GM21737 (cell line): ENCODE results near the gene ANKRD2.

Experiments used
- ATAC-seq: cut with Tn5 transposase; IDR thresholded peaks from one replicate; pipeline ENCODE4 v1.9.1; 2021; ENCODE audit warnings: mild to moderate bottlenecking, moderate library complexity; ENCODE audit not compliant: unreplicated experiment

ANKRD2 gene

DNA sequence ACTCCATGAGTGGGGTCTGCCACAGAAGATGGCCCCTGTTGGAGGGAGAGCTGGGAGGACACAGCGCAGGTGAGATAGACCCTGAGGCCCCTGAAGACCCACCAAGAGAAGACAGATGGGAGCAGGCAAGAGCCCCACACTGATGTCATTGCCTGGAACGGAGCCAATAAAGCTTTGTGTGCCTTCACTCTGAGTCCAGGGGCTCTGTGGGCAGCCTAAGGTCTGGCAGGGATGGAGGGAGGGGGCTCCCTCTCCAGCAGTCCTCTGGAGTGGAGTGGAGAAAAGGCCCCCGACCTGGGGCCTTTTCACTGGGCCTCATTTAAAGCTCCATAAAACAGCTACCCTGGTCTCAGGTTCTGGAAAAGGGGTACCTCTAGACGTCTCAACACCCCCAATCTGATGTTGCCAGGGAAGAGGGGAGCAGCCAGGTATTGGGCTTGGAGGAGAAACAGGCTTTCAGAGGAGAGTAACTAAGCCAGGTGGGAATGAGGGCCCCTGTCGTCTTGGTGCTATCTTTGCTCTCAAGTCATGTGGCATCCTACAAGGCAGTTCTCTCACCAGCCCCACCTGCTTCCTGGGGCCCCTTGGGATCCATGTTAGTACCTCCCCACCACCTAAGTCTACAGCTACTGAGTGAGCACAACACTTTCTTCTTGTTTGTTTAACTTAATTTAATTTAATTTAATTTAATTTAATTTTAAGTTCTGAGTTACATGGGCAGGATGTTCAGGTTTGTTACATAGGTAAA lies 18.3 kb downstream of the ANKRD2 start:
- ATAC-seq: no peak

DNA sequence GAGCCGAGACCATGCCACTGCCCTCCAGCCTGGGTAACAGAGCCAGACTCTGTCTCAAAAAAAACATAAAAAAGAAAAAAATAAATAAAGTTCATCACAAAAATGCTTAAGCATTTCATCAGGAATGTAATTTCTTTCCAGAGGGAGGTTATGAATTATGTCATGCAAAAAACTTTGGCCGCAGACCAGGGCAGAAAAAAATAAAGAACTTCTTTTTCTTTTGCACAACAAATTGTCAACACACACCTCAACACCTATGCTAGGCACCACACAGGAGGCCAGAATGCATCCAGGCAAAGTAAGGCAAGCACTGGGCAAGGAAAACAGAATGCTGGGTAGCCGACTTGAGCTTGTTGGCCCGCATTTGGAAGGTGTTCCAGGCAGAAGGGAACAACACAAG lies 20.8 kb downstream of the ANKRD2 start:
- ATAC-seq: no peak

DNA sequence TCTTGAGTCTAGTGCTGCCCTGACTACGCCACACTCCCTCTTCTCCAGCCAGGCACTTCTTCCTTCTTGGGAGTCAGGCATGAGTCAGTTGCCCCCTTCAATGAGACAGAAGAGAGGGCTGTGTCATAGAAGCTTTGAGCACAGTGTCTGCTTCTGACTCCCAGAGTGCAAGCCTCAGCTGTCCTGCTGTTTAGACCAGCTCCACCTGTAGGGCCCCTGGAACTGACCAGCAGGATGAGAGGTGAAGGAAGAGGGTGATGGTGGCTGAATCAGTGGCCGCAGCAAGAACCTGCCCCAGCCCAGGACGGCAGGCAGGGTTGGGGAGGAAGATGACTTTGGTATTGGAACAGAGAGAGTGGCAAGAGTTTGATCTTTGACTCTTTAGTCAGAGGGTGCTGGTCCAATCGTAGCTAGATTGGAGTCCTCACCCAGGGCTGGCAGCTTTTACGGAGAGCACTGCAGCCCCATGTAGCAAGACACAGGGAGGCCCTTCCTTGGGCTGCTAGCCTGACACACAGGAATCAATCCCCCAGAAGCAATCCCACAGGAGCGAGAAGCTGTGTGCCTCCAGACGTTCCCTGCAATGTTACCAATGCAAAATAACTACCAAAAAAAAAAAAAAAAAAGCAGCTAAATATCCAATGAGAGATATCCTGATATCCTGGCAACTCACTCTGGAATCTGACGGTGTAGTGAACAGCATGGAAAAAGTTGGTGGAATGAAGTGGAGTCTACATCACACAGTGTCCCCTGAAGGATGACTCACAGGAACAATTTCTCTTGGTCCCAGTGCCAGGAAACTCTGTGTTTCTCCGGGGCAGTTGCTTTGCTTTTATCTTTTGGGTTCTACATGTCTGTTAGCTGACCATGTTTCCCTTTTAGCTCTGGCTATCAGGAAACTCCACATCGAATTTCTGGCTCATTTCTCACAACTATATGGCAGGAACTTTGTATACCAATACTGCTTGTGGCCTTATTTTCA lies 23.8 kb downstream of the ANKRD2 start:
- no peak for ATAC-seq

DNA sequence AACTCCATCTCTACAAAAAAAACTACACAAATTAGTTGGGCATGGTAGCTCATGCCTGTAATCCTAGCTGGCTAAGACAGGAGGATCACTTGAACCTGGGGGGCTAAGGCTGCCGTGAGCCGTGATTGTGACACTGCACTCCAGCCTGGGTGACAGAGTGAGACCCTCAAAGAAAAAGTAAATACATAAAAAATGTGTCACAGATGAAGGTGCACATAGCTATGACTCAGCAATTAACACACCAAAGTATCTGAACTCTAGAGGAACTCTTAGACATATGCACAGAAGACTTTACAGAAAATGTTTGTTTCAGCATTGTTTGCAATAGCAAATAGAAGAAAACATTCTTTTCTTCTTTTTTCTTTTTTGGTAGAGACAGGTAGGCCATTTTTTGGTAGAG lies 25.2 kb downstream of the ANKRD2 start:
- no peak for ATAC-seq

DNA sequence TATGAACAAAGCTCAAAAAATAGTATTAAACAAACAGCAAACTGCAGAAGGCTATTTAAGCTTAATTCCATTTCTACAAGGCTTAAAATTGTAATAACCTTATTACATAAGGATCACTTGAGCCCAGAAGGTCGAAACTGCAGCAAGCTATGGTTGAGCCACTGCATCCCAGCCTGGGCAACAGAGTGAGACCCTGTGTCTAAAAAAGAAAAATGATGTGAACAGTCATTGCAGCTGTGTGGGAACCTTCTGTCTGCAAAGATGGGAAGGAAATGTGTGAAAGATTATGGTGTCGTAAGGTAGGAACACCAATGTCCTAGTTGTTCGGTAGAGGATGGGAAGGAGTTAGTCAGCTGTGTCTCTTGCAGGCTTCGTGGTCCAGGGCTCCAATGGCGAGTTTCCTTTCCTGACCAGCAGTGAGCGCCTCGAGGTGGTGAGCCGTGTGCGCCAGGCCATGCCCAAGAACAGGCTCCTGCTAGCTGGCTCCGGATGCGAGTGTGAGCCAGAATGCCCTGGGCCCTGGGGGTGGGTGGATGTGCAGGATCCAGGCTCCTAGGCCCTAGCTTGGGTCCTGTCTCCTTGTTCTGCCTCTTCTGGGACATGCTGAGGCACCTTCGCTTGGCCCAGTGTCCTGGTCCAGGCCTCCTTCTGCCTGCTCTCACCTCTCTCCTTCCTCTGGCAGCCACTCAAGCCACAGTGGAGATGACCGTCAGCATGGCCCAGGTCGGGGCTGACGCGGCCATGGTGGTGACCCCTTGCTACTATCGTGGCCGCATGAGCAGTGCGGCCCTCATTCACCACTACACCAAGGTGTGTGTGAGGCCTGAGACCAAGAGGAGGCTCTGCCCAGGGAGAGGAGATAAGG lies 26.1 kb downstream of the ANKRD2 start:
- ATAC-seq: no peak

DNA sequence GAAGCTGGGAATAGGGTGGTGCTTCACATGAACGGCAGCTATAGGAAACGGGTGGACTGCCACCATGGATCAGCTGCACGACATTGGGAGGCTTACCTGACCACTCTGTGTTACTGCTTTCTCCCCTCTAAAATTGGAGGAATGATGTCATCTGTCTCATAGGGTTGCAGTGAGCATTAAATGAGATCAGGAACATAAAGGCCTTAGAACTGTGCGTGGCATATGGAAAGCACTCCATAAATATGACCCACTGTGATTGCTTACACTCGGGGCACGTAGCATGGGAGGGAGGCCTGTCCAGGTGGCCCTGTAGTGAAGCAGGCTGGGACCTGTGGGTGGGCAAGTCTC lies 26.7 kb downstream of the ANKRD2 start:
- ATAC-seq: no peak

DNA sequence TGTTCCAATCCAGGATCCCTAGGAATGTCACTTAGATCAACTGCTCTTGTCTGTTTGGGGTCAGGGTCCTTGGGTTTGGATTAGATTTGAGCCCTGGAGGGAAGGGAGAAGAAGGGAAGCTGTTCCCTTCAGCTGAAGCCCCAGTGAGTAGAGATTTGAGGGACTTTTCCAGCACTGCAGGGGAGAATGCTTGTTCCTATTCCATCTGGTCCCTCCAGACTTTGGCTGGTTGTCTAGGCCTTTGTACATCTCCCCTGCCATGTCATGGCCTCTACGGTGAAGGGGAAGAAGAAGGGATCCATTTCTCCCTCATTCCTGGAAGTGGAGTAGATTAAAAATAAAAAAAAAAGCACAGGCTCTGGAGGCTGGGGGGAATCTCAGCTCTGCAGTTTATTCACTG lies 28.0 kb downstream of the ANKRD2 start:
- no peak for ATAC-seq

DNA sequence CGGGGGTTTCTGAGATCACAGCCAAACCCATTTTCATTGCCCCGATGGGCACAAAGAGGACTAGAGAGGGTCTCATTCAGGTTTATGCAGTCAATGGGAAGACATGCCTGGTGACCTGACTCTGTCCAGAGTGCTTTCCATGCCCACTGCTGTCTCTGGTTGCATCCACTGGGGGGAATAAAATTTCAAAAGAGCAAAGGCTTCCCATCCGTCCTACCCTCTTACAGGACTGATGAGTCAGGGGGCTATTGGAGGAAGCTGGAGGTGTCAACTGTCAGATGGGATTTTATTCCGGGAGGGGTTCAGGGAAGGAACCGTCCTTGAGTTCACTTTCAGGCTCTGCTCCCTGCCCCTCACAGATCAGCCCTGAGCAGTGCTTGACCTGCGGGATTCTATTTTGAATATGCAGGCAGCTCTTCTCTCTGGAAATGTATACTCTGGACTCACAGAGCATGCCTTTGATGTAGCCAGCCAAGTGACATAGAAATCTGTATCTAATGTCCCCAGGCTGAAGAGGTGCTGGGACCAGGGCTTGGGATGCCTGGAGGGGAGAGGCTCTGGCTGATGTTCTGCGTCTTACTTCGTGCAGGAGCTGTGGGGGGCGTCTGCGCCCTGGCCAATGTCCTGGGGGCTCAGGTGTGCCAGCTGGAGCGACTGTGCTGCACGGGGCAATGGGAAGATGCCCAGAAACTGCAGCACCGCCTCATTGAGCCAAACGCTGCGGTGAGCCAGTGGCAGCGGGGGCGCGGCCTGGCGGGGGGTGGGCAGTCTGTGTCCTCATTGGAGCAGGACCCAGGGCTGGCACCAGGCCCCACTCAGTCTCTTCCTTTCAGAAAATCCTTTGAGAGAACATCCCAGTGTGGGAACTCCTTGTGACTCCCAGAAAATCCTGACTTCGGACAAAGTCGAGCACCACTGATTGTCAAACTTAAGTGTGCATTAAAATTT lies 29.0 kb downstream of the ANKRD2 start:
- ATAC-seq: no peak

DNA sequence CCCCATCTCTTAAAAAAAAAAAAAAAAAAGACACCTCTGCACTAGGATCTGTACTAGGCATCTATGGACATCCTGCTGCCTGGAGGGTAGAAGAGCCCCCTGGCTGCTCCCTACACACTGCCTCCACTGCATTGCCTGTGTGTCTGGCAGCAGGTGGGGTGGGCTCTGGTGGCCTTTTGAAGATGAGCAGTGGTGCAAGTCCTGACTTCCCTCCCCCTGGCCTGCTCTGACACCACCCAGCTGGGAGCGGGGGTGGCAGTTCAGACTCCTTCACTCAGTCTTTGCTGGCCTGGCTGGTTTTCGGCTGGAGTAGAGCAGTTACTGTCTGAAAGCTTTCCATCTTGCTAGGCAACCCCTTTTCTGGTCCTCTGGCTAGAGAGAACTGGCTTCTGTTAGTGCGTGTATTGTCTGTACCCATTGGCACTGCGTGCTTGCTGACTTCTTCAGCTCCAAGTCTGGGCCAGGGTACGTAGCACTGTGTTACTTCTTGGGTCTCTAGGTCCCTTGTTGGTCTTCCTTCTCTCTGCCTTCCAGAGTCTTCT lies 34.6 kb downstream of the ANKRD2 start:
- ATAC-seq: no peak

DNA sequence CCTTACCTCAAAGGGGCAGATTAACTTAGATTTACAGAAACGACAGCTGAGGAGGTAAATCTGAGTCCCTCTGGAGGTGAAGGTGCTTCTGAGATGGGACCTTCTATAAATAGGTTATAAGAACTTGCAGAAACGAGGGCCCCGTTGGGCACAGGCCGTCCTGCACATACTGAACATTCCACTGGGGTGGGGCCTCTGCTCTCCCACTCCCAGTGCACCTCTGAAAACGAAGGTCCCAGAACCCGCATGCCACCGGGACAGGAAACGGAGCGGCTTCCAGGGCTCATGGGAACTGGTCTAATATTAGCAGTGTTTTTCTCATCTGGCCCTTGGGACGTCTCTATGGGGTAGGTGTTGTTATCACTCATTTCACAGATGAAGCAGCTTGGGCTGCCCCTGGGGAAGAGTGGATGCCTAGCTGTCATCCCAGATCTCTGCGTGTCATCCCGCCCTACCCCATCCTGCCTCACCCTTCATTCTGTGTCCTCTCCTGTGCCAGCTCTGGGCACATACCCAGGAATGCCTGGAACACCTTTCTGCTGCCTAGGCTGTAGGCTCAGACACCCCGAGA lies 36.5 kb downstream of the ANKRD2 start:
- no peak for ATAC-seq

DNA sequence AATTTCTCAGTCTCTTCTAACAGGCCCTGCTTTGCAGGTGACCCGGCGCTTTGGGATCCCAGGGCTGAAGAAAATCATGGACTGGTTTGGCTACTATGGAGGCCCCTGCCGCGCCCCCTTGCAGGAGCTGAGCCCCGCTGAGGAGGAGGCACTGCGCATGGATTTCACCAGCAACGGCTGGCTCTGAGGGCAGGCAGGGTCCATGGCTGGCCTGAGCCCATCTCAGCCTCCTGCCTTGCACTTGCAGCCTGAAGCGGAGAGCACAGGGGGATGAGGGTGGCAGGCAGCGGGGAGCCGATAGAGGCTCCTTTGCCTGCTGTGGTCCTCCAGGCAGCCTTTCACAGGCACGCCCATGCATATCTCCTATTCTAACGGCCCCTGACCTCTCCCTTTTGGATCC lies 38.9 kb downstream of the ANKRD2 start:
- ATAC-seq: no peak

DNA sequence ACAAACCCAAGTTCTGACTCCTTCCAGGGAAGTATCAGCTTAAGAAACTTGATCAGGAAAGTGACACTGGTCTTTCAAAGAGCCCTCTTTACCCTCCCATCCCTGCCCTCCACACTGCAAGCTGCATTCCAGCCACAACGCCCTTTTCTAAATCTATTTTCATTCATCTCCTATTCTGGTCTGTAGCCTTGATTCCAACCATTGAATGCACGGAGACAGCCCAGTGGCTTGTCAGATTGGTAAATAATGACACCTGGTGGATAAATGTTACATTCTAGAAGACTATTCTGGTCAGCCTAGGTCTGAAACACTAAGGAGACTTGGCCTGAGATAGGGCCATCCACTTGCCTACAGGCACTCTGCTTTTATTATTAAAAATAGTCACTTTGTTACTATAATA lies 39.8 kb downstream of the ANKRD2 start:
- ATAC-seq: no peak

DNA sequence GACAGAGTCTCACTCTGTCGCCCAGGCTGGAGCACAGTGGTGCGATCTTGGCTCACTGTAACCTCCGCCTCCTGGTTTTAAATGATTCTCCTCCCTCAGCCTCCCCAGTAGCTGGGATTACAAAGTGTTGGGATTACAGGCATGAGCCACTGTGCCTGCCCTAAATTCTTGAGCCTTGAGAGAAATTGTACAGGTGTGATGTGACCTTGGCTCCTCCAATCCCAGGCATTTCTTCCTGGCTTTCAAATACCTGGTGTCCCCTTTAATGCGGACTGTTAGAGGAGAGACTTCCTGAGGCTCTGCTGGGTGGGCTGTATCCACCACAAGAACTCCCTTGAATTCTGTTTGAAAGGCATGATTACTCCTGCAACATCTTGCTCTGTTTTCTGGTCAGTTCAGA lies 45.7 kb downstream of the ANKRD2 start:
- ATAC-seq: no peak

DNA sequence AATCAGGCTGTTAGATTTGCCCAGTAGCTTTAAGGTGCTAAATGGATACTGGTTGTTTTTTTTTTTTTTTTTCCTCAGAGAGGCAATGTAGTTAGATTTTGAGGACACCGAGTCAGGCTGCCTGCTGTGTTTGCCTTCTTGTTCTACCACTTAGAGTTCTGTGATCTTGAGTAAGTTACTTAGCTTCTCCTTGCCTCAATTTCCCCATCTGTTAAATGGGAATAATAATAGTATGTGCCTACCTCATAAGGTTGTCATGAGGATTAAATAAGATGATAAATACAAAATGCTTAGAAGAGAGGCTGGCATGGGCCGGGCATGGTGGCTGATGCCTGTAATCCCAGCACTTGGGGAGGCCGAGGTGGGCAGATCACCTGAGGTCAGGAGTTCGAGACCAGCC lies 46.2 kb downstream of the ANKRD2 start:
- no peak for ATAC-seq

DNA sequence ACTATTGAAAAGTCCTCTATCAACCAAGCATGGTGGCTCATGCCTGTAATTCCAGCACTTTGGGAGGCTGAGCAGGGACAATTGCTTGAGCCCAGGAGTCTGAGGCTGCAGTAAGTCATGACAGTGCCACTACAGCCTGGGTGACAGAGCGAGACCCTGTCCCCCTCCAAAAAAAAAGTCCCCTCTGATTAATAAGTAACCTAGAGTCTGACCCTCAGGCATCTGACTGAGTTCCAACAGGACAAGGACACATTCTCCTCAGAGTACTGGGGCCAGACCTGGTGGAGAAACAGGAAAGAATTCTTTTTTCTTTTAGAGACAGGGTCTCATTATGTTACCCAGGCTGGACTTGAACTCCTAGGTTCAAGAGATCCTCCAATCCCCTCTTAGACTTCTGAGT lies 50.7 kb downstream of the ANKRD2 start:
- no peak for ATAC-seq

DNA sequence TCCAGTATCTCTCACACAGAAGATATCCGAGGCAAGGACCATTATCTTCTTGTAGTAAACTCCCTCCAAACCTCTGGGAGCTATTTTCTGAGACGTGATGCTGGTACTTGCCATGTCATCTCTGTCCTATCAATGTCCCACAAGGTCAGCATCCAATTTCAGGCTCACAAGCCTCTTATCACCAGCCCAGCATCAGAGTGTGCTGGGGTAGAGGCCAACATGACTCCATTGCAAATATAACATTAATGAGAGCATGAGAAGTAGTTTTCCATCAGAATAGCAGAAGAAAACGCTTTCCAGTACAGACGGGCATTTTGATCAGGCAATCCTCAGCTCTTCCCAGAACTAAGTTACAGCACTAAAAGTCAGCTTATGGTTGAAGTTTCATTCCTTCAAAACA lies 55.2 kb downstream of the ANKRD2 start:
- no peak for ATAC-seq

DNA sequence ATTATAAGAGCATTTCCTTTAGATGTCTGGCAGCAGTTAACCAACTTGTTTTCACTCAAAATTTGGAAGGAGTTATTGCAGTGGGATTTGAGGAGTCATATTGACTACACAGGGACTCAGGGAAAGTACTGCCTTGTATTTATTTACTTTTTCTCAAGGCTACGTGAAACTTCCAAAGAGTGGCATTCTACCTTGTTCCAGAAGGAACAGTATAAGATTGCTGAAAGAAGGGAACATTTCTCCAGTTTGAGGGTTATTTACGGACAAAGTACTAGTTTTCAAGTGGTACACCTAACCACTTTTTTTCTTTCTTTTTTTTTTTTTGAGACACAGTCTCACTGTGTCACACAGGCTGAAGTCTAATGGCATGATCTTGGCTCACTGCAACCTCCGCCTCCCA lies 55.6 kb downstream of the ANKRD2 start:
- no peak for ATAC-seq

DNA sequence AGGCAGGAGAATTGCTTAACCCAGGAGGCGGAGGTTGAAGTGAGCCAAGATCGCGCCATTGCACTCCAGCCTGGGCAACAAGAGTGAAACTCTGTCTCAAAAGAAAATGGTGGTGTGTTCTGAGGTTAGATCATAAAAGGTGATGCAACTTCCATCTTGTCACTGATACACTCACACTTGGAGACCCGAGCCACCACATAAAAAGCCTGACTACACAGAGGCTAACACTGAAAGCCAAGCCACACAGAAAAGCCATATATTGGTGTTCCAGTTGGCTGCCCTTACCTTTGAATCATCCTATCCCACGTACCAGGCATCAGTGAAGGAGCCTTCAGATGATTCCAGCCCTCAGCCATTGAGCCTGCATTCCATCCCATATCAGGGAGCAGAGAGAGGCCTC lies 56.7 kb downstream of the ANKRD2 start:
- no peak for ATAC-seq

DNA sequence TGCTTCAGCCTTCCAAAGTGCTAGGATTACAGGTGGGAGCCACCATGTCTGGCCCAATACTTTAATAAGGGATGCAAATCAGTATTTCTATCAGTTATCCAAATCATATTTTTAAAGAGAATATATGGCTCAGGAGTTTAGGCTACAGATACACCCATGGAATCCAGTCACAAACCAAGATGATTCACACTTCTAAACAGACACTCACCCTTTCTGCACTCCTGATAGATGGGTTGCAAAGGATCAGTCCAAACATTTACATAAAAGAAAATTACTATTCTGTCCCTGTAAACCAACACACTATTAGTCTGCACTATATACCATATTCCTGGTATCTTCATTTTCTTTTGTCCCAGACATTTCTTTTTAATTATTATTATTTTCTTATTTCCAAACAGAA lies 58.5 kb downstream of the ANKRD2 start:
- no peak for ATAC-seq
